ENCODE data around the gene RBM17. TPM values are rescaled to one million over a fixed set of nuclear protein-coding genes. Genes with fewer than 3 reads are reported as not detected.

Gene RBM17
- total RNA-seq, 4 donors from 2014 or later = 64.4 to 163 (median 146) TPM

- Histone ChIP-seq H3K9me3 (no peaks in the 10 kb centered on the region), H3K27me3 (no peaks in the 10 kb centered on the region), H3K4me1 (peaks cover 0 to 4% of the 10 kb centered on the region in 2 donors), H3K36me3 (no peaks in the 10 kb centered on the region), H3K27ac (no peak overlapping the region), H3K4me3 (no peak overlapping the region)
- no peak for DNase-seq
- TF ChIP-seq POLR2A (IDR thresholded peaks at IDR 0.05) = no peak
- no peak for TF ChIP-seq CTCF (IDR thresholded peaks at IDR 0.05)
- intact Hi-C loops (cut with DNase I; ENCODE audit: low total_unique reads) = no loop called here
Measured at GRCh38 chr10:6079044-6079443, 9.8 kb upstream of the RBM17 start.

GRCh38 chr10:6080417-6080973 is 8.3 kb upstream of the RBM17 start:
- Histone ChIP-seq H3K27me3 (no peaks in the 10 kb centered on the region), H3K27ac (no peak overlapping the region), H3K36me3 (no peaks in the 10 kb centered on the region), H3K4me3 (no peak overlapping the region), H3K9me3 (no peaks in the 10 kb centered on the region), H3K4me1 (no peaks in the 10 kb centered on the region)
- TF ChIP-seq CTCF (IDR thresholded peaks at IDR 0.05) (no peak), POLR2A (IDR thresholded peaks at IDR 0.05) (no peak)
- intact Hi-C loops (cut with DNase I; ENCODE audit: low total_unique reads) = no loop called here
- no peak for DNase-seq

- Histone ChIP-seq H3K36me3 (no peaks in the 10 kb centered on the region), H3K4me3 (no peak overlapping the region), H3K27me3 (no peaks in the 10 kb centered on the region), H3K4me1 (no peaks in the 10 kb centered on the region), H3K9me3 (no peaks in the 10 kb centered on the region), H3K27ac (no peak overlapping the region)
- intact Hi-C loops (cut with DNase I; ENCODE audit: low total_unique reads) = no loop called here
- TF ChIP-seq CTCF (IDR thresholded peaks at IDR 0.05) (no peak), POLR2A (IDR thresholded peaks at IDR 0.05) (no peak)
- DNase-seq = no peak
Measured at GRCh38 chr10:6082496-6083395, 6.1 kb upstream of the RBM17 start.

- Histone ChIP-seq H3K9me3 (no peaks in the 10 kb centered on the region), H3K4me1 (no peaks in the 10 kb centered on the region), H3K36me3 (no peaks in the 10 kb centered on the region), H3K27ac (no peak overlapping the region), H3K27me3 (no peaks in the 10 kb centered on the region), H3K4me3 (no peak overlapping the region)
- DNase-seq = no peak
- intact Hi-C loops (cut with DNase I; ENCODE audit: low total_unique reads) = no loop called here
- TF ChIP-seq POLR2A (IDR thresholded peaks at IDR 0.05) = no peak
- no peak for TF ChIP-seq CTCF (IDR thresholded peaks at IDR 0.05)
Measured at GRCh38 chr10:6083523-6084475, 5.0 kb upstream of the RBM17 start.
